Liver (tissue), 9 donors: Measurements from ENCODE around the gene SH3TC2. TPM values are rescaled to one million over a fixed set of nuclear protein-coding genes. Genes with fewer than 3 reads are reported as not detected.
A peak's percentile ranks its signal among the peaks of the same experiment; 100 is the strongest.

Experiments used
- DNase-seq: peaks from one replicate; pipeline ENCODE4 v3.0.0-alpha.2; 2017; ENCODE audit warnings: low spot score
- H3K27ac ChIP-seq, 2 donors: one replicate each; pipeline ENCODE4 v1.7.0; 2013; ENCODE audit warnings: inconsistent platforms in 2 of 2, low read length in 2 of 2, control low read depth in 1 of 2, low read depth in 1 of 2, mild to moderate bottlenecking in 1 of 2
- H3K27me3 ChIP-seq, 4 donors: one replicate each; pipeline versions ENCODE4 v1.6.1 to v1.7.0; 2013; ENCODE audit warnings: low read length in 3 of 4, inconsistent platforms in 1 of 4, mild to moderate bottlenecking in 1 of 4, moderate library complexity in 1 of 4; ENCODE audit not compliant: control insufficient read depth in 4 of 4, insufficient read depth in 4 of 4
- H3K36me3 ChIP-seq, 4 donors: one replicate each; pipeline versions ENCODE4 v1.6.1 to v1.7.0; 2013; ENCODE audit warnings: low read length in 3 of 4, mild to moderate bottlenecking in 3 of 4, low read depth in 1 of 4, moderate library complexity in 1 of 4; ENCODE audit not compliant: control insufficient read depth in 4 of 4, insufficient read depth in 3 of 4
- H3K4me1 ChIP-seq, 4 donors: one replicate each; pipeline versions ENCODE4 v1.6.1 to v1.7.0; 2013; ENCODE audit warnings: low read length in 3 of 4, mild to moderate bottlenecking in 3 of 4, moderate library complexity in 1 of 4; ENCODE audit not compliant: control insufficient read depth in 4 of 4, insufficient read depth in 4 of 4
- H3K4me3 ChIP-seq, 3 donors: one replicate each; pipeline versions ENCODE4 v1.6.1 to v1.7.0; 2013; ENCODE audit warnings: low read length in 3 of 3, control low read depth in 1 of 3, low read depth in 1 of 3, mild to moderate bottlenecking in 1 of 3
- H3K9ac ChIP-seq, 2 donors: one replicate each; pipeline ENCODE4 v1.7.0; 2013; ENCODE audit warnings: low read length in 2 of 2, mild to moderate bottlenecking in 2 of 2, moderate library complexity in 2 of 2, control low read depth in 1 of 2, low read depth in 1 of 2
- H3K9me3 ChIP-seq, 4 donors: one replicate each; pipeline versions ENCODE4 v1.6.1 to v1.7.0; 2013; ENCODE audit warnings: low read length in 3 of 4; ENCODE audit not compliant: control insufficient read depth in 4 of 4
- ATF3 ChIP-seq: IDR thresholded peaks from 2 replicates; pipeline ENCODE4 v1.6.1; 2016; ENCODE audit warnings: antibody characterized with exemption
- CTCF ChIP-seq: fragments of 150-350 bp; IDR thresholded peaks from 2 replicates; pipeline ENCODE4 v1.5.1; 2017; ENCODE audit warnings: improper control_type of control experiment, low read depth, low read length; ENCODE audit not compliant: missing input control
- EGR1 ChIP-seq, 2 donors: IDR thresholded peaks; 2 replicates each; pipeline ENCODE4 v1.6.1; 2016 to 2018; ENCODE audit warnings: antibody characterized with exemption in 2 of 2, low read depth in 2 of 2
- FOXA1 ChIP-seq: IDR thresholded peaks from 2 replicates; pipeline ENCODE4 v1.6.1; 2016; ENCODE audit warnings: antibody characterized with exemption
- FOXA2 ChIP-seq: IDR thresholded peaks from 2 replicates; pipeline ENCODE4 v1.6.1; 2016; ENCODE audit warnings: antibody characterized with exemption
- GABPA ChIP-seq, 2 donors: IDR thresholded peaks in 1 of 2; conservative IDR thresholded peaks in 1 of 2; 2 replicates each; pipeline ENCODE4 v1.6.1; 2016; ENCODE audit warnings: antibody characterized with exemption in 2 of 2, mild to moderate bottlenecking in 1 of 2, moderate library complexity in 1 of 2
- HNF4A ChIP-seq, 2 donors: conservative IDR thresholded peaks; 2 replicates each; pipeline ENCODE4 v1.6.1; 2016; ENCODE audit warnings: antibody characterized with exemption in 2 of 2, mild to moderate bottlenecking in 2 of 2
- HNF4G ChIP-seq: IDR thresholded peaks from 2 replicates; pipeline ENCODE4 v1.6.1; 2016; ENCODE audit warnings: antibody characterized with exemption
- JUND ChIP-seq, 2 donors: IDR thresholded peaks; 2 replicates each; pipeline ENCODE4 v1.6.1; 2016; ENCODE audit warnings: antibody characterized with exemption in 2 of 2
- MAX ChIP-seq: IDR thresholded peaks from 2 replicates; pipeline ENCODE4 v1.6.1; 2016; ENCODE audit warnings: antibody characterized with exemption
- NR2F2 ChIP-seq: IDR thresholded peaks from 2 replicates; pipeline ENCODE4 v1.6.1; 2016; ENCODE audit warnings: antibody characterized with exemption
- RAD21 ChIP-seq, 2 donors: IDR thresholded peaks; 2 replicates each; pipeline ENCODE4 v1.6.1; 2016; ENCODE audit warnings: antibody characterized with exemption in 2 of 2, mild to moderate bottlenecking in 2 of 2
- RXRA ChIP-seq, 2 donors: IDR thresholded peaks; 2 replicates each; pipeline ENCODE4 v1.6.1; 2017 to 2018; ENCODE audit warnings: antibody characterized with exemption in 2 of 2, mild to moderate bottlenecking in 1 of 2
- SP1 ChIP-seq: IDR thresholded peaks from 2 replicates; pipeline ENCODE4 v1.6.1; 2018; ENCODE audit warnings: antibody characterized with exemption, mild to moderate bottlenecking
- TAF1 ChIP-seq: conservative IDR thresholded peaks from 2 replicates; pipeline ENCODE4 v1.6.1; 2016; ENCODE audit warnings: antibody characterized with exemption, mild to moderate bottlenecking
- YY1 ChIP-seq: IDR thresholded peaks from 2 replicates; pipeline ENCODE4 v1.6.1; 2016; ENCODE audit warnings: antibody characterized with exemption, mild to moderate bottlenecking
- ZBTB33 ChIP-seq: IDR thresholded peaks from 2 replicates; pipeline ENCODE4 v1.6.1; 2016; ENCODE audit warnings: antibody characterized with exemption
- WGBS: extraction: QIAGEN DNeasy Blood & Tissue Kit; methylation state at CpG from one replicate; pipeline ENCODE4 v1.1.7; 2013; 5-methylcytosine and 5-hydroxymethylcytosine counted together
- polyA plus RNA-seq, 2 donors: library from polyadenylated mRNA; stranded (reverse) in 1 of 2; unstranded in 1 of 2; fragments of 200-250 nt in 1 of 2; fragments of >200 nt in 1 of 2; fragmentation: Nextera tagmentation in 1 of 2; extraction: Ambion mirVana in 1 of 2; gene quantifications; one replicate each; pipeline versions ENCODE4 v1.2.1 to v1.2.3, GENCODE V29; 2013 to 2015
- total RNA-seq, 2 donors: library from RNA; depleted of rRNA; stranded (reverse); fragments of >200 nt; gene quantifications; one replicate each; pipeline ENCODE4 v1.2.3, GENCODE V29; 2014
- donor health status: healthy.
- donor health status: healthy.
- donor health status: healthy.
- donor health status: healthy.
- donor health status: healthy.

SH3TC2 gene
- total and polyA plus RNA-seq, 4 donors, result 0.31 to 6.2 (median 0.57) TPM

- H3K4me3 ChIP-seq, result no peak overlapping the region
- no peaks in the 10 kb centered on the region for H3K36me3 ChIP-seq
- no peak for DNase-seq
- peaks cover 0 to 8% (median 4%) of the 10 kb centered on the region in 4 donors for H3K4me1 ChIP-seq
- no peak overlapping the region for H3K9ac ChIP-seq
- no peaks in the 10 kb centered on the region for H3K27me3 ChIP-seq
- no peaks in the 10 kb centered on the region for H3K9me3 ChIP-seq
- 42% methylated on average over 3 of the region's 3 CpGs for WGBS
- no peak for TF ChIP-seq RAD21 (IDR thresholded peaks at IDR 0.05)
- peak in 1 of 2 donors; percentile 53 for TF ChIP-seq RXRA (IDR thresholded peaks at IDR 0.05)
- peak; percentile 34 to 45 for TF ChIP-seq HNF4A (conservative IDR thresholded peaks at IDR 0.05)
- TF ChIP-seq EGR1 (IDR thresholded peaks at IDR 0.05; ENCODE audit: low read depth in 2 of 2), result no peak
- no peak for TF ChIP-seq ATF3
- TF ChIP-seq TAF1, result no peak
- H3K27ac ChIP-seq, result no peak overlapping the region
Measured at GRCh38 chr5:148999741-149000140, 63.1 kb downstream of the SH3TC2 start.

- DNase-seq, result no peak
- Histone ChIP-seq H3K9me3 (no peaks in the 10 kb centered on the region), H3K9ac (no peak overlapping the region), H3K27me3 (no peaks in the 10 kb centered on the region), H3K36me3 (no peaks in the 10 kb centered on the region), H3K27ac (no peak overlapping the region), H3K4me3 (no peak overlapping the region), H3K4me1 (peaks cover 0 to 8% (median 4%) of the 10 kb centered on the region in 4 donors)
- 57% methylated on average over 6 of the region's 6 CpGs for WGBS
- TF ChIP-seq MAX (no peak), HNF4G (no peak), FOXA1 (no peak), HNF4A (conservative IDR thresholded peaks at IDR 0.05) (no peak), CTCF (peak; percentile 73), RAD21 (IDR thresholded peaks at IDR 0.05) (peak; percentile 92), TAF1 (no peak)
Measured at GRCh38 chr5:148998174-148998797, 64.6 kb downstream of the SH3TC2 start.

- peaks cover 0 to 8% (median 4%) of the 10 kb centered on the region in 4 donors for H3K4me1 ChIP-seq
- H3K9ac ChIP-seq, result no peak overlapping the region
- no peaks in the 10 kb centered on the region for H3K27me3 ChIP-seq
- H3K9me3 ChIP-seq, result no peaks in the 10 kb centered on the region
- no peak overlapping the region for H3K4me3 ChIP-seq
- no peak for DNase-seq
- 53% methylated on average over 3 of the region's 3 CpGs for WGBS
- H3K27ac ChIP-seq, result no peak overlapping the region
- H3K36me3 ChIP-seq, result no peaks in the 10 kb centered on the region
- TF ChIP-seq ZBTB33, result no peak
- no peak for TF ChIP-seq TAF1
- no peak for TF ChIP-seq SP1
- no peak for TF ChIP-seq GABPA (IDR thresholded peaks at IDR 0.05 in 1 of 2, conservative IDR thresholded peaks at IDR 0.05 in 1 of 2)
- TF ChIP-seq JUND (IDR thresholded peaks at IDR 0.05), result no peak
- TF ChIP-seq CTCF, result no peak
- TF ChIP-seq HNF4A (conservative IDR thresholded peaks at IDR 0.05), result no peak
- no peak for TF ChIP-seq EGR1 (IDR thresholded peaks at IDR 0.05; ENCODE audit: low read depth in 2 of 2)
- no peak for TF ChIP-seq YY1
- no peak for TF ChIP-seq ATF3
- TF ChIP-seq FOXA2, result no peak
- TF ChIP-seq NR2F2, result no peak
- no peak for TF ChIP-seq RAD21 (IDR thresholded peaks at IDR 0.05)
- TF ChIP-seq RXRA (IDR thresholded peaks at IDR 0.05), result no peak
- no peak for TF ChIP-seq FOXA1
- no peak for TF ChIP-seq HNF4G
- TF ChIP-seq MAX, result no peak
Measured at GRCh38 chr5:148996270-148996669, 66.6 kb downstream of the SH3TC2 start.
